Natural killer cell (primary cell): Measurements from ENCODE around the gene EXOC4. TPM values are rescaled to one million over a fixed set of nuclear protein-coding genes. Genes with fewer than 3 reads are reported as not detected.

Experiments
- ATAC-seq, 3 donors: fragments of 150-1000 bp in 2 of 3; fragments of 200-7000 bp in 1 of 3; cut with Tn5 transposase; 1 replicate in 1 of 3; 2 replicates in 2 of 3; pipeline ENCODE4 v1.10.0; 2021; ENCODE audit warnings: mild to moderate bottlenecking in 2 of 3, moderate library complexity in 2 of 3
- DNase-seq, 2 donors: peaks; one replicate each; pipeline versions ENCODE4 v3.0.0 to v3.0.0-alpha.2; 2013 to 2021; ENCODE audit warnings: mixed read lengths in 1 of 2
- H3K27ac ChIP-seq: one replicate; pipeline ENCODE4 v1.5.1; 2013; ENCODE audit warnings: mild to moderate bottlenecking, low read length
- H3K27me3 ChIP-seq: one replicate; pipeline ENCODE4 v1.6.1; 2013; ENCODE audit warnings: low read length; ENCODE audit not compliant: control insufficient read depth, insufficient read depth
- H3K36me3 ChIP-seq: one replicate; pipeline ENCODE4 v1.6.1; 2013; ENCODE audit warnings: low read length; ENCODE audit not compliant: control insufficient read depth, insufficient read depth
- H3K4me1 ChIP-seq: one replicate; pipeline ENCODE4 v1.6.1; 2013; ENCODE audit warnings: low read length; ENCODE audit not compliant: control insufficient read depth, insufficient read depth
- H3K4me3 ChIP-seq: one replicate; pipeline ENCODE4 v1.5.1; 2013; ENCODE audit warnings: low read length
- H3K9me3 ChIP-seq: one replicate; pipeline ENCODE4 v1.6.1; 2013; ENCODE audit warnings: low read length; ENCODE audit not compliant: control insufficient read depth, insufficient read depth
- H3K27ac Mint-ChIP-seq, 2 donors: one replicate each; pipeline ENCODE4 v1.8.0; 2022; ENCODE audit warnings: mild to moderate bottlenecking in 2 of 2, mixed read lengths in 2 of 2, moderate library complexity in 1 of 2
- H3K27me3 Mint-ChIP-seq, 2 donors: one replicate each; pipeline ENCODE4 v1.8.0; 2022; ENCODE audit warnings: low read depth in 2 of 2, mixed read lengths in 2 of 2
- H3K36me3 Mint-ChIP-seq: one replicate; pipeline ENCODE4 v1.8.0; 2022; ENCODE audit warnings: mixed read lengths
- H3K4me1 Mint-ChIP-seq, 2 donors: one replicate each; pipeline ENCODE4 v1.8.0; 2022; ENCODE audit warnings: mixed read lengths in 2 of 2
- H3K4me3 Mint-ChIP-seq: one replicate; pipeline ENCODE4 v1.8.0; 2022; ENCODE audit warnings: mild to moderate bottlenecking, moderate library complexity, mixed read lengths
- H3K9me3 Mint-ChIP-seq, 2 donors: one replicate each; pipeline ENCODE4 v1.8.0; 2022; ENCODE audit warnings: mixed read lengths in 2 of 2
- WGBS: methylation state at CpG from one replicate; pipeline ENCODE4 v1.1.7; 2013; ENCODE audit warnings: missing lambda C conversion rate; ENCODE audit not compliant: insufficient coverage; 5-methylcytosine and 5-hydroxymethylcytosine counted together
- intact Hi-C: fragments of 100-400 bp; cut with micrococcal nuclease; formaldehyde crosslinking; loops from one replicate; pipeline ENCODE4 v1.14.2; 2022
- total RNA-seq, 4 donors: library from RNA; stranded (reverse); fragments of 120-200 nt in 1 of 4; gene quantifications; one replicate each; pipeline versions ENCODE4 v1.2.3 to v1.2.4, GENCODE V29; 2013 to 2022
- TF ChIP-seq, protein P1 (sequence below): fragments of 200-600 bp; IDR thresholded peaks from one replicate; pipeline ENCODE4 v1.8.0; 2022; ENCODE audit warnings: antibody characterized with exemption

The EXOC4 gene
- total RNA-seq, 3 donors from 2014 or later (not counting 1 experiment from before 2014, with no cell fraction given), result 105 to 148 (median 123) TPM

DNA sequence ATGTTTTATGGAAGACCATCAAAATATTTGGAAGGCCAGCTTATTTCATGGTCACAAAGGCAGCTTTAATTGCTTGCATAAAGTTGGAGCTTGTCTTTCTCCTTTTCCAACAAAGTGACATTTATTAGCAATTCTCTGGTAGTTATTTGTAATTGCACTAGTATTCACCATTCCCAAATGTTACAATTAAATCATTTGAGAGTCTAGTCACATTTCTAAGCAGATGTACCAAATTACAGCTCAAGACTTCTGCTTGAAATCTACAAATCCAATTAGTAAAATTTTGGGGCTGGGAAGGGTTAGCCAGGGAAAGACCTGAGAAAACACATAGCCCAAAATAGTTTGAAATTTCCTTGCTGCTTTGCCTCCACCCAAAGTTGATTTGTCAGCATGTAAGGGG, 498.2 kb downstream of the EXOC4 start:
- Histone ChIP-seq H3K27me3 (no peaks in the 10 kb centered on the region), H3K36me3 (no peaks in the 10 kb centered on the region), H3K27ac (no peak overlapping the region), H3K4me3 (no peak overlapping the region), H3K4me1 (no peaks in the 10 kb centered on the region), H3K9me3 (no peaks in the 10 kb centered on the region)
- intact Hi-C loops, result no loop called here
- DNase-seq (no peak), ATAC-seq (no peak)
- peaks cover 4 to 11% of the 10 kb centered on the region in 2 donors for H3K4me1 Mint-ChIP-seq
- no peak overlapping the region for H3K4me3 Mint-ChIP-seq
- H3K36me3 Mint-ChIP-seq, result no peaks in the 10 kb centered on the region
- H3K9me3 Mint-ChIP-seq, result no peaks in the 10 kb centered on the region
- no peak overlapping the region for H3K27ac Mint-ChIP-seq
- no peaks in the 10 kb centered on the region for H3K27me3 Mint-ChIP-seq
- TF ChIP-seq, protein P1, sequence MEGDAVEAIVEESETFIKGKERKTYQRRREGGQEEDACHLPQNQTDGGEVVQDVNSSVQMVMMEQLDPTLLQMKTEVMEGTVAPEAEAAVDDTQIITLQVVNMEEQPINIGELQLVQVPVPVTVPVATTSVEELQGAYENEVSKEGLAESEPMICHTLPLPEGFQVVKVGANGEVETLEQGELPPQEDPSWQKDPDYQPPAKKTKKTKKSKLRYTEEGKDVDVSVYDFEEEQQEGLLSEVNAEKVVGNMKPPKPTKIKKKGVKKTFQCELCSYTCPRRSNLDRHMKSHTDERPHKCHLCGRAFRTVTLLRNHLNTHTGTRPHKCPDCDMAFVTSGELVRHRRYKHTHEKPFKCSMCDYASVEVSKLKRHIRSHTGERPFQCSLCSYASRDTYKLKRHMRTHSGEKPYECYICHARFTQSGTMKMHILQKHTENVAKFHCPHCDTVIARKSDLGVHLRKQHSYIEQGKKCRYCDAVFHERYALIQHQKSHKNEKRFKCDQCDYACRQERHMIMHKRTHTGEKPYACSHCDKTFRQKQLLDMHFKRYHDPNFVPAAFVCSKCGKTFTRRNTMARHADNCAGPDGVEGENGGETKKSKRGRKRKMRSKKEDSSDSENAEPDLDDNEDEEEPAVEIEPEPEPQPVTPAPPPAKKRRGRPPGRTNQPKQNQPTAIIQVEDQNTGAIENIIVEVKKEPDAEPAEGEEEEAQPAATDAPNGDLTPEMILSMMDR, result no peak

DNA sequence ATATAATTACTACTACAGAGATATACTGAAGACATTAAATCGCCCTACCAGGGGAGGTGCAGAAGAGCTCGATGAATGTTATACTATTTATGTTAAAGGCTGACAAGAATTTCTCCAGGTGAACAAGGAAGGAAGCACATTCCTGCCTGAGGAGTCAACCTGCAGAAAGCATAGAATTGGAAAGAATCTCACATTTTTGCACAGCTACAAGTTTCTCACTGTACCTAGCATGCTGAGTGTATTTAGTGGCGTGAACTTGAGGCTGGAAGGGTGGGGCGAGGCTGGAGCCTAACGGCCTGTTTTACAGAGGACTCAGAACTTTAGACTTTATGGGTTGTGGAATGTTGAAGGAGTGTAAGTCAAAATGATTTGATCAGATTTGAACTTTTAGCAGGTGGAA, 500.6 kb downstream of the EXOC4 start:
- no peak overlapping the region for H3K4me3 ChIP-seq
- no peaks in the 10 kb centered on the region for H3K27me3 Mint-ChIP-seq
- WGBS, result 92% methylated on average over 4 of the region's 5 CpGs
- H3K9me3 ChIP-seq, result no peaks in the 10 kb centered on the region
- ATAC-seq, result no peak
- H3K36me3 ChIP-seq, result no peaks in the 10 kb centered on the region
- H3K4me3 Mint-ChIP-seq, result no peak overlapping the region
- no peaks in the 10 kb centered on the region for H3K27me3 ChIP-seq
- intact Hi-C loops, result no loop called here
- DNase-seq, result no peak
- TF ChIP-seq, protein P1, result no peak
- H3K4me1 ChIP-seq, result no peaks in the 10 kb centered on the region
- H3K4me1 Mint-ChIP-seq, result peaks cover 4 to 11% of the 10 kb centered on the region in 2 donors
- H3K36me3 Mint-ChIP-seq, result no peaks in the 10 kb centered on the region
- no peak overlapping the region for H3K27ac ChIP-seq
- no peaks in the 10 kb centered on the region for H3K9me3 Mint-ChIP-seq
- H3K27ac Mint-ChIP-seq, result no peak overlapping the region

DNA sequence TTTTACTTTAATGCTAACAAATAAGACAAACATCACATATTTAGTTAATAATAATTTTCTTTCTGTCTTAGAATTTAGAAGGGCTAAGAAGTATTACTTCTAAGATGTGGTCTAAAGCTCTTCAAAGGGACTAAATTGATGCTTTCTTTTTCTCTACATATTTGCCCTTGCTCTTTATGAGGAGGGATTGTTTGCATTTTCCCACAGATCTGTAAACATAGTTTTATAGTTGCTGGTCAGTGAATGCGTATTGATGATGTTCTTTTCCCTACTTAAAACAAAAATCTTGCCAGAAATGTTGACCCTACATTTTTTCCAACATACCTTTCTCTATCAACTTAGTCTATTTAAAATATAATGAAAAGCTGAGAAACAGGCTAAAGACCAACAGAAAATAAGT, 501.8 kb downstream of the EXOC4 start:
- Histone ChIP-seq H3K4me1 (no peaks in the 10 kb centered on the region), H3K36me3 (no peaks in the 10 kb centered on the region), H3K27me3 (no peaks in the 10 kb centered on the region), H3K27ac (no peak overlapping the region), H3K9me3 (no peaks in the 10 kb centered on the region), H3K4me3 (no peak overlapping the region)
- no CpG with 5 or more reads among the region's 1 CpG for WGBS
- Mint-ChIP-seq H3K36me3 (no peaks in the 10 kb centered on the region), H3K4me1 (peaks cover 4 to 11% of the 10 kb centered on the region in 2 donors), H3K27ac (no peak overlapping the region), H3K27me3 (no peaks in the 10 kb centered on the region), H3K4me3 (no peak overlapping the region), H3K9me3 (no peaks in the 10 kb centered on the region)
- no peak for DNase-seq
- ATAC-seq, result no peak
- TF ChIP-seq, protein P1, result no peak
- intact Hi-C loops, result no loop called here

DNA sequence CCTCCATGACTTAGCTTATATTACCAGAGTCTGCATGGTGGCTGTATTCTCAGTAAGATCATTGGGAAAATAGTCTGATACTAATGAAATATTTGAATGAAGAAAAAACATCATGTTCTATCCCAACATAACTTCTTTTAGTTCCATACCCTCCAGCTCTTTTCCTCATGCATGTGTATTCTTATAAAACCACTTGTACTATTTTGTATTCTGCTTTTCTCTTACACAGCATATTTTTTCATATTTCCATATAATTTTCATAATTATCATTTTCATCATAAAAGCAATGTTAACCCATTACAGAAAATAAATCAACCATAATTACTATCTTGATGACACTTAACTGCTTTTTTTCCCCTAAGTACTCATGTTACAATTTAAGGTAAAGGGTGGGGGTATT, 503.0 kb downstream of the EXOC4 start:
- no peaks in the 10 kb centered on the region for H3K4me1 ChIP-seq
- TF ChIP-seq, protein P1, result no peak
- H3K4me3 ChIP-seq, result no peak overlapping the region
- peaks cover 4 to 11% of the 10 kb centered on the region in 2 donors for H3K4me1 Mint-ChIP-seq
- H3K9me3 ChIP-seq, result no peaks in the 10 kb centered on the region
- no peaks in the 10 kb centered on the region for H3K27me3 ChIP-seq
- intact Hi-C loops, result no loop called here
- no peaks in the 10 kb centered on the region for H3K27me3 Mint-ChIP-seq
- no peak overlapping the region for H3K27ac ChIP-seq
- H3K36me3 Mint-ChIP-seq, result no peaks in the 10 kb centered on the region
- ATAC-seq, result no peak
- no peaks in the 10 kb centered on the region for H3K36me3 ChIP-seq
- no peaks in the 10 kb centered on the region for H3K9me3 Mint-ChIP-seq
- H3K4me3 Mint-ChIP-seq, result no peak overlapping the region
- no peak for DNase-seq
- H3K27ac Mint-ChIP-seq, result no peak overlapping the region
